ENCODE measurements around the gene KHK.
A peak's percentile ranks its signal among the peaks of the same experiment; 100 is the strongest.

The KHK gene

DNA sequence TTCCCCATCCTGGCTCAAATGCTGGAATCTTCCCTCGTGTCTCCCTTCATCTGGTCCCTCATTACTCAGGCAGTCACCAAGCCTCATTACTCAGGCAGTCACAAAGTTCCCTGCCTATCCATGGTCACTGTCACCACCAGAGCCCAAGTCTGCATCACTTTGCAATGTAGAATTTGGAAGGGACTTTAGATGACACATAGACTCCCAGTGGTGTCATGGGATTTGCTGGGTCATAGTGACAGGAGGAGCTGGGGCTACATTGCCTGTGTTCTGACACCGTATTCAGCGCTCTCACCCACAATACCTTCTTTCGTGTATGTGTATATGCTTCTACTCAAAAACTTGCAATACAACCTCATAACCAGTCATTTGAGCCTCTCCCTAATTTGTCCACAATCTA lies 10.2 kb upstream of the KHK start:
- Histone ChIP-seq H3K9ac (ENCODE audit: low read depth, low read length) (no peak overlapping the region), H3K4me1 (ENCODE audit: insufficient read depth, low read length) (peaks cover 4% of the 10 kb centered on the region; the same call in 1 of the 2 replicates), H3K27me3 (ENCODE audit: insufficient read depth, low read length) (no peaks in the 10 kb centered on the region), H3K9me3 (ENCODE audit: insufficient read depth, low read depth, low read length) (no peaks in the 10 kb centered on the region), H3K27ac (ENCODE audit: low read length) (no peak overlapping the region), H3K36me3 (ENCODE audit: insufficient read depth, low read depth, low read length) (no peaks in the 10 kb centered on the region), H3K4me3 (ENCODE audit: low read length) (no peak overlapping the region)

DNA sequence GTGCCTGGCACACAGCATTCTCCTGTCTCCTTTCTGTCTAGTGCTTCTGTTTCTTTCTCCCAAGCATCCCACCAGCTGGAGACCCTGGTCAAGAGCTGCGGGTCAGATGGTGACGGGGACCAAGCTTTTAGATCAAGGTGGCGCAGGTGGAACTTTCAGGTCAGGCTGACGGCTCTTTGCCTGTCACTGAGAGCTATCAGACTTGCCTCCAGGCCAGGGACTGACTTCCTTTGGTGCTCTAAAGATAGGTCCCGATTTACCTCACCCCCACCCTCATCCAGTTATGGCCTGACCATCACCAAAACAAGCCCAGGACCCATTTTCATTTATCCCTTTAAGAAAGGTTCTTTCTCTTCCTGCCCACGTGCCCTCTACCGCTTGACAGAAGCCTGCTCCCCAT lies 9.3 kb upstream of the KHK start:
- H3K4me1 ChIP-seq (ENCODE audit: insufficient read depth, low read length): peaks cover 7% of the 10 kb centered on the region; the same call in 1 of the 2 replicates
- H3K9ac ChIP-seq (ENCODE audit: low read depth, low read length): no peak overlapping the region
- H3K36me3 ChIP-seq (ENCODE audit: insufficient read depth, low read depth, low read length): no peaks in the 10 kb centered on the region
- no peaks in the 10 kb centered on the region for H3K27me3 ChIP-seq (ENCODE audit: insufficient read depth, low read length)
- H3K27ac ChIP-seq (ENCODE audit: low read length): no peak overlapping the region
- no peaks in the 10 kb centered on the region for H3K9me3 ChIP-seq (ENCODE audit: insufficient read depth, low read depth, low read length)
- H3K4me3 ChIP-seq (ENCODE audit: low read length): no peak overlapping the region

DNA sequence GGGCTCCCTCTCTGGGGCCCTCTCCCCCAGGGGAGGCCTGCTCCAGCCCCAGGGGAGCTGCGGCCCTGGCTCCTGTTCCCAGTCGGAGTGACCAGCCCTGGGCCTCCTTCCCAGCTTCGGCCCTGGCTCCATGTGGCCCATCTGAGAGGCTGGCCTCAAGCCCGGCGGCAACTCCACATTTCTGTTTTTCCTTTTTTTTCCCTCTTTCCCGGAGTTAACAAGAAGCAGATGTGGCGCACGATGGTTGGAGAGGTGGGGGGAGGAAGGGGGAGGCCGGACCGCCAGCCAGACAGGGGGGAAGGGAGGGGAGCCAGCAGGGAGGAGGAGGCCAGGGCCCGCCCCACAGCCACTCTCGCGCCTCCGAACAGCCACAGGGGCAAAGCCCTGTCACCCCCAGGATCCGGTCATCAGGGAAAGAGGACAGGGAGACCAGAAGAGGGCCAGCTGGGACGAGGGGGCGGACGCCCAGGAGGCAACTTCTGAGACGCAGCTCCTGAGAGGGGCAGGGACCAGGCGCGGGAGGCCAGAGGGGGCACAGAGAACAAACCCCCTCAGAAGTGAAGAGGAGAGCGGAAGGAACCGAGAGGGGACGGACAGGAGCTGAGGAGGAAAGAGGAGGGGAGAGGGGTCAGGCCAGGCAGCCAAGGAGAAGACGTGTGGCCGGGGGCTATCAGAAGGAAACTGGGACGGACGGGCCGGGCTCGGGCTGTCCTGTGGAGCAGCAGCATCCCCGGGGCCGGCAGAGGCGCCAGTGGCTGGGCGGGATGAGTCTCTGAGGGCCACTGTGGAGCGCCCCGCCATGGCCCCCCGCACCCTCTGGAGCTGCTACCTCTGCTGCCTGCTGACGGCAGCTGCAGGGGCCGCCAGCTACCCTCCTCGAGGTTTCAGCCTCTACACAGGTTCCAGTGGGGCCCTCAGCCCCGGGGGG lies 8.0 kb upstream of the KHK start, which contains the start of gene EMILIN1:
EMILIN1 (plus strand) TSS at position 349 of the 928 bp plus-strand sequence; CDS start at position 800, 451 bp downstream.
- no peaks in the 10 kb centered on the region for H3K27me3 ChIP-seq (ENCODE audit: insufficient read depth, low read length)
- no peak within 1 kb of the TSS for H3K4me3 ChIP-seq (ENCODE audit: low read length)
- H3K4me1 ChIP-seq (ENCODE audit: insufficient read depth, low read length): peaks cover 3% of the 10 kb centered on the region; the same call in 1 of the 2 replicates
- no peaks in the 10 kb centered on the region for H3K9me3 ChIP-seq (ENCODE audit: insufficient read depth, low read depth, low read length)
- no peaks in the 10 kb centered on the region for H3K36me3 ChIP-seq (ENCODE audit: insufficient read depth, low read depth, low read length)
- H3K9ac ChIP-seq (ENCODE audit: low read depth, low read length): no peak within 1 kb of the TSS
- H3K27ac ChIP-seq (ENCODE audit: low read length): no peak within 1 kb of the TSS

DNA sequence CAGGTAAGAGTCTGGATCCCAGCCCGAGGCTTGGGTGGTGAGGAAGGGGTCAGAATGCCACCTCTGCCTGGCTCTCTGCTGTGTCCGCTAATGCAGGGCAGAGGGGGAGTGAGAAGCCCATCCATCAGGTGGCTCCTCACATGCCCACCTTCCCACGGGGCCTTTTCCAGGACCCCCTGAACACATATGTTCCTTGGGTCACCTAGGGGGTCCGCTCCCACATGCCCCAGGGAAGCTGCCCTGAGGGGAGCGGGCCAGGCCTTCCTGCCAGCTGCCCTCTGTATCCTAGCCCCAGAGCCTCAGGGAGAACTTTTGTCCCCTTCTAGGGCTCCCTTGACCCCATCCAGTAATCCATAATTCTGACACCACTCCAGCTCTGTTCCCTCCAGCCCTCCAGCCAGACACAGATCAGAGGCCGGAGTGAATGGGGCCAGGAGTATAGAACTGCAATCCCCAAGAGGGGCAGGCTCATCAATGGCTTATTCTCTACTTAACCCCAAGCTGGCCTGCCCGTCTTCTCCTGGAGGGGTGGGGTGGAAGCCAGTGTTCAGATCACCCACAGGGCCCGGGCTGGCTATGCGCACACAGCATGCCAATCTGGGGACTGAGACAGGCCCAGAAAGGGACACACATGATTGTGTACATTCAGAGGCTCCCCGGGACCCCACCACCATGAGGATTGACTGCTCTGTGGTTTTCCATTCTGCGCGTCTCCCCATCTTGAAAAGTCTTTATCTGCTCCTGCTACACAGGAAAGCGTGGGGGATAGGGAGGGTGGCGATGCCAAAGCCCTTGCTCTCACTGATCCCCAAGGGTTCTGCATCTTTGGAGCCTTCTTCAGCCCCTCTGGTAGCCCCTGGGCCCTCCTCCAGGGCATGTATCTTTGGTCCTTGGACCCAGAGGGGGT lies 7.1 kb upstream of the KHK start:
- peaks cover under 1% of the 10 kb centered on the region; the same call in 1 of the 2 replicates for H3K27me3 ChIP-seq (ENCODE audit: insufficient read depth, low read length)
- H3K27ac ChIP-seq (ENCODE audit: low read length): no peak overlapping the region
- no peaks in the 10 kb centered on the region for H3K9me3 ChIP-seq (ENCODE audit: insufficient read depth, low read depth, low read length)
- H3K9ac ChIP-seq (ENCODE audit: low read depth, low read length): no peak overlapping the region
- no peak overlapping the region for H3K4me3 ChIP-seq (ENCODE audit: low read length)
- H3K4me1 ChIP-seq (ENCODE audit: insufficient read depth, low read length): peaks cover 3% of the 10 kb centered on the region; the same call in 1 of the 2 replicates
- no peaks in the 10 kb centered on the region for H3K36me3 ChIP-seq (ENCODE audit: insufficient read depth, low read depth, low read length)

GRCh38 chr2:27080140-27080469 lies 6.5 kb upstream of the KHK start:
- Histone ChIP-seq H3K27me3 (ENCODE audit: insufficient read depth, low read length) (peaks cover 7% of the 10 kb centered on the region), H3K27ac (ENCODE audit: low read length) (no peak overlapping the region), H3K9me3 (ENCODE audit: insufficient read depth, low read depth, low read length) (no peaks in the 10 kb centered on the region), H3K4me1 (ENCODE audit: insufficient read depth, low read length) (peaks cover 4% of the 10 kb centered on the region; the same call in 1 of the 2 replicates), H3K36me3 (ENCODE audit: insufficient read depth, low read depth, low read length) (no peaks in the 10 kb centered on the region), H3K9ac (ENCODE audit: low read depth, low read length) (no peak overlapping the region), H3K4me3 (ENCODE audit: low read length) (no peak overlapping the region)

- no peaks in the 10 kb centered on the region for H3K9me3 ChIP-seq (ENCODE audit: insufficient read depth, low read depth, low read length)
- no peak overlapping the region for H3K4me3 ChIP-seq (ENCODE audit: low read length)
- H3K36me3 ChIP-seq (ENCODE audit: insufficient read depth, low read depth, low read length): no peaks in the 10 kb centered on the region
- peaks cover 8% of the 10 kb centered on the region; the same call in 1 of the 2 replicates for H3K4me1 ChIP-seq (ENCODE audit: insufficient read depth, low read length)
- peaks cover 12% of the 10 kb centered on the region for H3K27me3 ChIP-seq (ENCODE audit: insufficient read depth, low read length)
- H3K9ac ChIP-seq (ENCODE audit: low read depth, low read length): no peak overlapping the region
- no peak overlapping the region for H3K27ac ChIP-seq (ENCODE audit: low read length)
These were observed 6.0 kb upstream of the KHK start for GRCh38 chr2:27080603-27080936.

DNA sequence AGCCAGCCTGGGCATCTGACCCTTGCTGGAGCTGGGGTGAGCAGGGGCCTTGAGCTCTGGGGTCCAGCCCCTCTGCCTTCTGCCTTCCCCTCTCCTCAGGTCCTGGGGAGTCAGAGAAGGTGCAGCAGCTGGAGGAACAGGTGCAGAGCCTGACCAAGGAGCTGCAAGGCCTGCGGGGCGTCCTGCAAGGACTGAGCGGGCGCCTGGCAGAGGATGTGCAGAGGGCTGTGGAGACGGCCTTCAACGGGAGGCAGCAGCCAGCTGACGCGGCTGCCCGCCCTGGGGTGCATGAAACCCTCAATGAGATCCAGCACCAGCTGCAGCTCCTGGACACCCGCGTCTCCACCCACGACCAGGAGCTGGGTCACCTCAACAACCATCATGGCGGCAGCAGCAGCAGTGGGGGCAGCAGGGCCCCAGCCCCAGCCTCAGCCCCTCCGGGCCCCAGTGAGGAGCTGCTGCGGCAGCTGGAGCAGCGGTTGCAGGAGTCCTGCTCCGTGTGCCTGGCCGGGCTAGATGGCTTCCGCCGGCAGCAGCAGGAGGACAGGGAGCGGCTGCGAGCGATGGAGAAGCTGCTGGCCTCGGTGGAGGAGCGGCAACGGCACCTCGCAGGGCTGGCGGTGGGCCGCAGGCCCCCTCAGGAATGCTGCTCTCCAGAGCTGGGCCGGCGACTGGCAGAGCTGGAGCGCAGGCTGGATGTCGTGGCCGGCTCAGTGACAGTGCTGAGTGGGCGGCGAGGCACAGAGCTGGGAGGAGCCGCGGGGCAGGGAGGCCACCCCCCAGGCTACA lies 4.4 kb upstream of the KHK start:
- Histone ChIP-seq H3K27me3 (ENCODE audit: insufficient read depth, low read length) (peaks cover 20% of the 10 kb centered on the region), H3K36me3 (ENCODE audit: insufficient read depth, low read depth, low read length) (no peaks in the 10 kb centered on the region), H3K9ac (ENCODE audit: low read depth, low read length) (0 out of 2 replicates have a peak overlapping the region, but pooled peaks have one; percentile 24), H3K4me1 (ENCODE audit: insufficient read depth, low read length) (peaks cover 8% of the 10 kb centered on the region; the same call in 1 of the 2 replicates), H3K27ac (ENCODE audit: low read length) (no peak overlapping the region), H3K4me3 (ENCODE audit: low read length) (no peak overlapping the region), H3K9me3 (ENCODE audit: insufficient read depth, low read depth, low read length) (no peaks in the 10 kb centered on the region)

DNA sequence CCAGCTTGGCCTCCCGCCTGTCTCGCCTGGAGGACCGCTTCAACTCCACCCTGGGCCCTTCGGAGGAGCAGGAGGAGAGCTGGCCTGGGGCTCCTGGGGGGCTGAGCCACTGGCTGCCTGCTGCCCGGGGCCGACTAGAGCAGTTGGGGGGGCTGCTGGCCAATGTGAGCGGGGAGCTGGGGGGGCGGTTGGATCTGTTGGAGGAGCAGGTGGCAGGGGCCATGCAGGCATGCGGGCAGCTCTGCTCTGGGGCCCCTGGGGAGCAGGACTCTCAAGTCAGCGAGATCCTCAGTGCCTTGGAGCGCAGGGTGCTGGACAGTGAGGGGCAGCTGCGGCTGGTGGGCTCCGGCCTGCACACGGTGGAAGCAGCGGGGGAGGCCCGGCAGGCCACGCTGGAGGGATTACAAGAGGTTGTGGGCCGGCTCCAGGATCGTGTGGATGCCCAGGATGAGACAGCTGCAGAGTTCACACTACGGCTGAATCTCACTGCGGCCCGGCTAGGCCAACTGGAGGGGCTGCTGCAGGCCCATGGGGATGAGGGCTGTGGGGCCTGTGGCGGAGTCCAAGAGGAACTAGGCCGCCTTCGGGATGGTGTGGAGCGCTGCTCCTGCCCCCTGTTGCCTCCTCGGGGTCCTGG lies 3.7 kb upstream of the KHK start:
- Histone ChIP-seq H3K36me3 (ENCODE audit: insufficient read depth, low read depth, low read length) (no peaks in the 10 kb centered on the region), H3K4me3 (ENCODE audit: low read length) (no peak overlapping the region), H3K27ac (ENCODE audit: low read length) (no peak overlapping the region), H3K9ac (ENCODE audit: low read depth, low read length) (no peak overlapping the region), H3K4me1 (ENCODE audit: insufficient read depth, low read length) (peaks cover 11% of the 10 kb centered on the region; the same call in 1 of the 2 replicates), H3K27me3 (ENCODE audit: insufficient read depth, low read length) (peaks cover 28% of the 10 kb centered on the region), H3K9me3 (ENCODE audit: insufficient read depth, low read depth, low read length) (no peaks in the 10 kb centered on the region)

- Histone ChIP-seq H3K4me1 (ENCODE audit: insufficient read depth, low read length) (peaks cover 11% of the 10 kb centered on the region; the same call in 1 of the 2 replicates), H3K9me3 (ENCODE audit: insufficient read depth, low read depth, low read length) (no peaks in the 10 kb centered on the region), H3K27me3 (ENCODE audit: insufficient read depth, low read length) (peaks cover 30% of the 10 kb centered on the region), H3K9ac (ENCODE audit: low read depth, low read length) (no peak overlapping the region), H3K27ac (ENCODE audit: low read length) (no peak overlapping the region), H3K36me3 (ENCODE audit: insufficient read depth, low read depth, low read length) (no peaks in the 10 kb centered on the region), H3K4me3 (ENCODE audit: low read length) (no peak overlapping the region)
These were observed 2.9 kb upstream of the KHK start for GRCh38 chr2:27083410-27084296.
